Effector memory CD4-positive, alpha-beta T cell (primary cell): ENCODE measurements around the gene IDUA.
"Not testable (repeated sequence)": the region's sequence is repeated elsewhere in the genome, so short reads cannot be mapped to it uniquely, and the experiment has no call there.

Source experiments
- DNase-seq, 3 donors: peaks; one replicate each; pipeline ENCODE4 v3.0.0-alpha.2; 2020
- H3K27ac ChIP-seq: 2 replicates; pipeline ENCODE4 v1.7.0; 2013; ENCODE audit warnings: mild to moderate bottlenecking, low read length, moderate library complexity; ENCODE audit not compliant: insufficient read depth, poor library complexity, severe bottlenecking
- H3K27me3 ChIP-seq: replicated peaks from 2 replicates; pipeline ENCODE4 v1.7.0; 2013; ENCODE audit warnings: mild to moderate bottlenecking, low read length; ENCODE audit not compliant: insufficient read depth, control insufficient read depth, poor library complexity, severe bottlenecking
- H3K36me3 ChIP-seq: 2 replicates; pipeline ENCODE4 v1.7.0; 2013; ENCODE audit warnings: mild to moderate bottlenecking, low read length, moderate library complexity; ENCODE audit not compliant: control insufficient read depth, insufficient read depth
- H3K4me1 ChIP-seq: 2 replicates; pipeline ENCODE4 v1.7.0; 2013; ENCODE audit warnings: low read length, mild to moderate bottlenecking; ENCODE audit not compliant: control insufficient read depth, insufficient read depth, poor library complexity, severe bottlenecking
- H3K4me3 ChIP-seq: 2 replicates; pipeline ENCODE4 v1.7.0; 2013; ENCODE audit warnings: low read length, low read depth, mild to moderate bottlenecking; ENCODE audit not compliant: insufficient read depth, poor library complexity, severe bottlenecking
- H3K9me3 ChIP-seq: 2 replicates; pipeline ENCODE4 v1.7.0; 2013; ENCODE audit warnings: mild to moderate bottlenecking, low read length, moderate library complexity; ENCODE audit not compliant: control insufficient read depth

The IDUA gene

GRCh38 chr4:1043651-1044468 lies 57.0 kb downstream of the IDUA start:
- Histone ChIP-seq H3K27ac (no peak overlapping the region), H3K4me1 (no peaks in the 10 kb centered on the region), H3K9me3 (no peaks in the 10 kb centered on the region), H3K27me3 (peaks cover 13% of the 10 kb centered on the region), H3K4me3 (no peak overlapping the region), H3K36me3 (no peaks in the 10 kb centered on the region)
- no peak for DNase-seq

- no peak for DNase-seq
- no peaks in the 10 kb centered on the region for H3K9me3 ChIP-seq
- no peak overlapping the region for H3K27ac ChIP-seq
- no peaks in the 10 kb centered on the region for H3K36me3 ChIP-seq
- H3K4me1 ChIP-seq: no peaks in the 10 kb centered on the region
- H3K4me3 ChIP-seq: no peak overlapping the region
- peaks cover 13% of the 10 kb centered on the region for H3K27me3 ChIP-seq
Observed at GRCh38 chr4:1044469-1045192, 57.8 kb downstream of the IDUA start.

DNA sequence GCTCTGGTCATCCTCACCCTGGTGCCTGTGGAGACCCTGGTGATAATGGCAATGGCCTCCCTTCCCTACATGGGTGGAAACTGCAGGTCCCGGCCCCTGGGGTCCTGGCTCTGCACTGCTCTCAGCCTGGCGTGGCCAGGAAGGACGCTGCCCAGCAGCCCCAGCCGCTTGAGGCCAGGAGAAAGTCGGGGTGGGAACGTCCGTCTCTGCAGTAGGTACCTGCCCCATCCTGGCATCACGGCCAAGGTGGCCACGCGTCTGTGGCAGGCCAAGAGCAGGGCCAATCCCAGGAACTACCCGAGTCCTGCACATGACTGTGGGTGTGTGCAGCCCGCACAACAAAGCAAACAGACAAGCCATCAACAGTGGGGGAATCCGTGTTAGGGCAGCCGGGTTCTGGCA lies 58.4 kb downstream of the IDUA start:
- no peak overlapping the region for H3K27ac ChIP-seq
- H3K27me3 ChIP-seq: peaks cover 13% of the 10 kb centered on the region
- no peaks in the 10 kb centered on the region for H3K4me1 ChIP-seq
- no peaks in the 10 kb centered on the region for H3K36me3 ChIP-seq
- DNase-seq: no peak
- H3K9me3 ChIP-seq: no peaks in the 10 kb centered on the region
- no peak overlapping the region for H3K4me3 ChIP-seq

- no peak for DNase-seq
- Histone ChIP-seq H3K4me1 (no peaks in the 10 kb centered on the region), H3K4me3 (no peak overlapping the region), H3K36me3 (no peaks in the 10 kb centered on the region), H3K27me3 (peaks cover 13% of the 10 kb centered on the region), H3K9me3 (no peaks in the 10 kb centered on the region), H3K27ac (no peak overlapping the region)
Observed at GRCh38 chr4:1045595-1046201, 58.9 kb downstream of the IDUA start.

GRCh38 chr4:1046581-1047011 lies 59.8 kb downstream of the IDUA start:
- DNase-seq, H3K9me3 ChIP-seq, H3K27ac ChIP-seq, H3K4me3 ChIP-seq, H3K36me3 ChIP-seq, H3K4me1 ChIP-seq: not testable (repeated sequence)
- peaks cover 13% of the 10 kb centered on the region for H3K27me3 ChIP-seq

DNA sequence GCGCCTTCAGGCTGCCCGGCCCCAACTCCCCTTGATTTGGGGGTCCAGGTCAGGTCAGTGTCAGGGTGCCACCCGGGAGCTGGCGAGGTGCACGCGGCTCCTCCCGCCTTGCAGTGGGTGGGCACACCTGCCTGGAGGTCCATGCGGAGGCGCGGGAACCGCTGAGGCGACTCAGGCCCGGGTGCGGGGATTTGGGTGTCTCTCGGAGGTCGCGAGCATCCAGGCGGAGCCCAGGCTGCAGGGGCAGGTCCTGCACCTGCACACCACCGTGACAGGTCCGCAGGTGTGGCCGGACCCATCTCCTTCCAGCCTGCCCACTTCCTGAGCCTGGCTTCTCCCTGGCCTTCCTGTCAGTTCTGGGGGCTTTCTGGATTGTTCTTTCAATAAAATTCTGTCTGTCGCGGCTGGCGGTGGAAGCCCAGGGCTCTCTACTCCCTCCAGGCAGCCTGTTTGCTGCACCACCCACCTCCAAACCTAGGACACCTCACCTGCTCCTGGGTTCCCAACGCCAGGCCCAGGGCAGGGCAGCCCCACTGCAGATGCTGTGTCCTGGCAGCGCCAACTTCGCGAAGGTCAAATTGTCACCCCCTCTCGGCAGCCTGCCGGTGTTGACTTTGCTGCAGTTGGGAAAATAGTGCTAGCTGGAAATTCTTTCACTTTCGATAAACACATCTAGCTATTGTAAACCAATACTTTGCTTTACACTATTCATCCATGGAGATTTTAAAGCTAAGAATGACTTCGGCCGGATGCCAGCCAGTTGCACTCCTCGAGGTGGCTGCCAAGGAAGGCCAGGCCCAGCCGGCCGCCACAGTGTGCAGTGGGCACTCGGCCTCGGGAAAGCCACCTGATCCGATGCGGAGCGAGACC lies 60.5 kb downstream of the IDUA start:
- no peak for DNase-seq
- no peaks in the 10 kb centered on the region for H3K9me3 ChIP-seq
- H3K27ac ChIP-seq: no peak overlapping the region
- no peaks in the 10 kb centered on the region for H3K36me3 ChIP-seq
- H3K4me3 ChIP-seq: no peak overlapping the region
- peaks cover 13% of the 10 kb centered on the region for H3K27me3 ChIP-seq
- no peaks in the 10 kb centered on the region for H3K4me1 ChIP-seq

- H3K27me3 ChIP-seq: peaks cover 13% of the 10 kb centered on the region
- no peaks in the 10 kb centered on the region for H3K36me3 ChIP-seq
- H3K4me1 ChIP-seq: no peaks in the 10 kb centered on the region
- H3K4me3 ChIP-seq: no peak overlapping the region
- H3K9me3 ChIP-seq: no peaks in the 10 kb centered on the region
- no peak overlapping the region for H3K27ac ChIP-seq
- DNase-seq: no peak
Observed at GRCh38 chr4:1047976-1048772, 61.3 kb downstream of the IDUA start.

DNA sequence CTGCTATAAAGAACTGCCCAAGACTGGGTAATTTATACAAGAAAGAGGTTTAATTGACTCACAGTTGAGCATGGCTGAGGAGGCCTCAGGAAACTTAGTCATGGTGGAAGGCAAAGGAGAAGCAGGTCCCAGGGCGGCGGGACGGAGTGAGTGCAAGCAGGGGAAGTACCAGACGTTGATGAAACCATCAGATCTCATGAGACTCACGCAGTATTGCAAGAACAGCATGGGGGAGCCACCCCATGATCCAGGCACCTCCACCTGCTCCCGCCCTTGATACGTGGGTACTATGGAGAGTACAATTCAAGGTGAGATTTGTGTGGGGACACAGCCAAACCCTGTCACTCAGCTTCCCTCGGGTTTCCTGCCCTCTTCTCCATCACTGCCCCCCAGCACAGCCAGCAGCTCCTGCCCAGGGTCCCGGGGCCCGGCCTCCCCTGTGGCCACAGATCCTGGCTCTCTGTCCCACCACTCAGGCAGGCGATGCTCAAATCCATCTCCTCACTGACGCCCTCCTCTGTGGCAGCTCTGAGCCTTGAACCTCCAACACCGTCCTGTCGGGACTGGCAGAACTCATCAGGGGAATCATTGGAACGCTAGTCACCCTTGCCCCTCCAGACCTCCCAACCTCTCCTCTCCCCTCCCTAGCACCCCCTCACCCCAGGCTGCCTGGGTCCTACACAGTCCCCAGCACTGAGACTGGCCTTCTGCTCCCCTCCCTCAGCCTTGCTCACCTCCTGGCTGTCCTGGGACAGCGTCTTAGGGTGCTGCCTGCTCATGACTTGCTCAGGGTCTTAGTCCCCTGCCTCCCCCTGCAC lies 62.1 kb downstream of the IDUA start:
- DNase-seq: no peak
- H3K27me3 ChIP-seq: peaks cover 11% of the 10 kb centered on the region
- H3K36me3 ChIP-seq: no peaks in the 10 kb centered on the region
- H3K9me3 ChIP-seq: no peaks in the 10 kb centered on the region
- no peaks in the 10 kb centered on the region for H3K4me1 ChIP-seq
- H3K4me3 ChIP-seq: no peak overlapping the region
- no peak overlapping the region for H3K27ac ChIP-seq
